Peyer's patch (tissue), 4 donors: ENCODE results near the gene C1RL. TPM values are rescaled to one million over a fixed set of nuclear protein-coding genes. Genes with fewer than 3 reads are reported as not detected.
A peak's percentile ranks its signal among the peaks of the same experiment; 100 is the strongest.

Experiments used
- DNase-seq, 3 donors: peaks; one replicate each; pipeline ENCODE4 v3.0.0-alpha.2; 2017 to 2019
- H3K27ac ChIP-seq, 4 donors: fragments of 200-600 bp; sonication (generic); one replicate each; pipeline ENCODE4 v1.5.1; 2016 to 2019
- H3K27me3 ChIP-seq, 2 donors: fragments of 200-600 bp; sonication (generic); one replicate each; pipeline ENCODE4 v1.5.1; 2019
- H3K36me3 ChIP-seq, 3 donors: fragments of 200-600 bp; sonication (generic); one replicate each; pipeline ENCODE4 v1.5.1; 2016 to 2019
- H3K4me1 ChIP-seq, 4 donors: fragments of 200-600 bp; sonication (generic); one replicate each; pipeline ENCODE4 v1.5.1; 2016 to 2019
- H3K4me3 ChIP-seq, 4 donors: fragments of 200-600 bp; sonication (generic); 1 replicate in 3 of 4; 2 replicates in 1 of 4; pipeline ENCODE4 v1.5.1; 2016 to 2019; ENCODE audit warnings: mild to moderate bottlenecking in 1 of 4
- H3K9me3 ChIP-seq, 4 donors: fragments of 200-600 bp; sonication (generic); one replicate each; pipeline ENCODE4 v1.5.1; 2016 to 2019; ENCODE audit warnings: mild to moderate bottlenecking in 1 of 4
- POLR2A ChIP-seq, 2 donors: fragments of 450-650 bp; IDR thresholded peaks; one replicate each; pipeline ENCODE4 v1.5.1; 2017; ENCODE audit warnings: antibody characterized with exemption in 2 of 2, mild to moderate bottlenecking in 2 of 2, moderate library complexity in 2 of 2
- total RNA-seq, 4 donors: library from RNA; depleted of rRNA; stranded (reverse); fragments of >200 nt; gene quantifications; one replicate each; pipeline ENCODE4 v1.1.0, GENCODE V29; 2016
- TF ChIP-seq, protein P1 (sequence below), 6 experiments: fragments of 450-650 bp in 4 of 6; fragments of 200-600 bp in 2 of 6; sonication (generic) in 1 of 6; IDR thresholded peaks; one replicate each; pipeline ENCODE4 v1.5.1; 2017 to 2019; ENCODE audit warnings: antibody characterized with exemption in 6 of 6, mild to moderate bottlenecking in 3 of 6, moderate library complexity in 1 of 6

The C1RL gene
- total RNA-seq, 4 donors from 2014 or later, result 44.6 to 87.7 (median 51.5) TPM

DNA sequence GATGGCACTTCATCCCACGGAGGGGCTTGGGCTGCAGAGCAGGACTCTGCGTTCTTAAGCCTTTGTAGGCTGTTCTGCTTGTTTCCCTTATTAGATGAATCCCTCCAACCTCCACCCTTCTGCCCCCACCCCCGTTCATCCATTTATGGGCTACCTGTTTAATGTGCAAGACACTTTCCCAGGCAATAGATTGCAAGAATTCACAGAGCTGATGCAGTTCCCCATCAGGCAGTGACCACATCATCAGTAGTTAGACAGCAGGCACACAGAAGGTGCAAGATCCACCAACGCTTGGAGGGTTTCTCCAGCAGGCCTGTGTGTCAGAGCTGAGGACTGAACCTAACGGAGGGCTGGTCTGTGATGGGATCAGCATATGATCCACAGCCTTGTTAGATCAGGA lies 15.5 kb downstream of the C1RL start:
- no peak for TF ChIP-seq POLR2A (IDR thresholded peaks at IDR 0.05)
- TF ChIP-seq, protein P1, sequence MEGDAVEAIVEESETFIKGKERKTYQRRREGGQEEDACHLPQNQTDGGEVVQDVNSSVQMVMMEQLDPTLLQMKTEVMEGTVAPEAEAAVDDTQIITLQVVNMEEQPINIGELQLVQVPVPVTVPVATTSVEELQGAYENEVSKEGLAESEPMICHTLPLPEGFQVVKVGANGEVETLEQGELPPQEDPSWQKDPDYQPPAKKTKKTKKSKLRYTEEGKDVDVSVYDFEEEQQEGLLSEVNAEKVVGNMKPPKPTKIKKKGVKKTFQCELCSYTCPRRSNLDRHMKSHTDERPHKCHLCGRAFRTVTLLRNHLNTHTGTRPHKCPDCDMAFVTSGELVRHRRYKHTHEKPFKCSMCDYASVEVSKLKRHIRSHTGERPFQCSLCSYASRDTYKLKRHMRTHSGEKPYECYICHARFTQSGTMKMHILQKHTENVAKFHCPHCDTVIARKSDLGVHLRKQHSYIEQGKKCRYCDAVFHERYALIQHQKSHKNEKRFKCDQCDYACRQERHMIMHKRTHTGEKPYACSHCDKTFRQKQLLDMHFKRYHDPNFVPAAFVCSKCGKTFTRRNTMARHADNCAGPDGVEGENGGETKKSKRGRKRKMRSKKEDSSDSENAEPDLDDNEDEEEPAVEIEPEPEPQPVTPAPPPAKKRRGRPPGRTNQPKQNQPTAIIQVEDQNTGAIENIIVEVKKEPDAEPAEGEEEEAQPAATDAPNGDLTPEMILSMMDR (IDR thresholded peaks at IDR 0.05), result no peak
- Histone ChIP-seq H3K4me3 (no peak overlapping the region), H3K36me3 (peaks cover 0 to 9% (median 0%) of the 10 kb centered on the region in 3 donors), H3K9me3 (no peaks in the 10 kb centered on the region), H3K27me3 (no peaks in the 10 kb centered on the region), H3K27ac (peak overlapping the region in 1 of 4 donors; percentile 43), H3K4me1 (peaks cover 0 to 5% (median 1%) of the 10 kb centered on the region in 4 donors)
- DNase-seq, result no peak

DNA sequence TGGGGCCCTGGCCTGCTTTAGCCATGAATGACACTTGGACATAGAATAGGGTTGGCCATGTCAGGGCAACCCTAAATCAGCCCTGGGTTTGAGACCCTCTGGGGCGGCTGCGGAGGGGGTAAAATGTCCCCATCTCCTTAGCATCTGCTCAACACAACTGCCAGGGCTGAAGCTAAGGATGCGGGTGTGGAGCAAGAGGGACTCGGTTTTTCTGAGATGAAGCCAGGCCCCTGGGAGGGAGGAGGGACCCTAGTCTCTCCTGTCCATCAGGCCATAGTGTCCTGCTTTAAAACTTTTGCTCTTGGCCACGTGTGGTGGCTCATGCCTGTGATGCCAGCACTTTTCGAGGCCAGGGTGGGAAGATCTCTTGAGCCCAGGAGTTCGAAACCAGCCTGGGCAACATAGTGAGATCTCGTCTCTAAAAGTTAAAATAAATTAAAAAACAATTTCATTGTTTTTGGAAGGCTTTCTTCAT lies 16.0 kb downstream of the C1RL start:
- H3K27me3 ChIP-seq, result no peaks in the 10 kb centered on the region
- H3K36me3 ChIP-seq, result peaks cover 0 to 4% (median 0%) of the 10 kb centered on the region in 3 donors
- no peaks in the 10 kb centered on the region for H3K9me3 ChIP-seq
- H3K27ac ChIP-seq, result peak overlapping the region; percentile 43 to 82 (median 72)
- DNase-seq, result no peak
- TF ChIP-seq, protein P1 (IDR thresholded peaks at IDR 0.05), result no peak
- TF ChIP-seq POLR2A (IDR thresholded peaks at IDR 0.05), result no peak
- H3K4me3 ChIP-seq, result no peak overlapping the region
- H3K4me1 ChIP-seq, result peaks cover 0 to 5% (median 1%) of the 10 kb centered on the region in 4 donors

DNA sequence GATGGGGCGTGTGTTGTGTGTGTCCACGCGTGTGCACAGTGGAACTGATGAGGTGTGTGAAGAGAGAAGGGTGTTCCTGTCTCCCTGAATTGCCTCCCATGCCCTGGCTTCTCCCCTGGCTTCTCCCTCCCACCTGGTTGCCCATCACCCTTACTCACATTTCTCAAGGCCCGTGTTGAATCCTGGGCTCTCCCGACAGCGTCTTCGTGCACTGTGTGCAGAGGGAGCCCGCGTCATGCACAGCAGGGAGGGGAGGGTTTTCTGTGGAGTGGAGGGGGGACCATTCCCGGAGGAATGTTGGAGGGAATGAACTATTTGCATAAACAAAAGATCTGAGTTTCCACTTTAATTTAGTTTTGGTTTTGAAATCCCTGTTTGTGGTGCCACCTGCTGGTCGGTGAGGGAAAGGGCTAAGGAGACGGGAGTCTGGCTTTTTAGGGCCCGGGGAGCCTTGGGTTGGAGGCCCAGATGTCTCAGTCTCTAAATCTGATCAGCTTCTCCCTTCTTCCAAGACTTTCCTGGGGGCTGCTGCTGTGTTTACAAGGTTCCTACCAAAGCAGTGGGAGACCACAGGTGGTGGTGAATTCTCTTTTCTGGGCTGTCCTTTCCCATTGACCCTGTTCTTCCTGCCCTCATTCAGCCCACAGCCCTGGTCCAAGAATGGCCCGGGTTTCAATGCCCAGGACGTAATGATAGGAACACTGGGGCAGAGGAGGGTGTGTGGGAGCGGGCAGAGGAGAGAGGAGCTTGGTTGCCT lies 16.6 kb downstream of the C1RL start, which contains the start of gene C1R:
Gene C1R, minus strand, starts transcription at position 217 of the 757 bp plus-strand sequence. Its CDS starts 57 bp downstream, at position 160.
- H3K36me3 ChIP-seq, result no peaks in the 10 kb centered on the region
- H3K4me3 ChIP-seq, result peak within 1 kb of the TSS; percentile 36 to 50 (median 38)
- peak within 1 kb of the TSS; percentile 43 to 82 (median 72) for H3K27ac ChIP-seq
- peak; percentile 68 to 88 (median 76) for DNase-seq
- H3K4me1 ChIP-seq, result peaks cover 0 to 5% (median 1%) of the 10 kb centered on the region in 4 donors
- no peaks in the 10 kb centered on the region for H3K27me3 ChIP-seq
- H3K9me3 ChIP-seq, result no peaks in the 10 kb centered on the region
- TF ChIP-seq POLR2A (IDR thresholded peaks at IDR 0.05), result peak; percentile 12 to 35
- TF ChIP-seq, protein P1 (IDR thresholded peaks at IDR 0.05), result peak; percentile 60 to 91 (median 84)

DNA sequence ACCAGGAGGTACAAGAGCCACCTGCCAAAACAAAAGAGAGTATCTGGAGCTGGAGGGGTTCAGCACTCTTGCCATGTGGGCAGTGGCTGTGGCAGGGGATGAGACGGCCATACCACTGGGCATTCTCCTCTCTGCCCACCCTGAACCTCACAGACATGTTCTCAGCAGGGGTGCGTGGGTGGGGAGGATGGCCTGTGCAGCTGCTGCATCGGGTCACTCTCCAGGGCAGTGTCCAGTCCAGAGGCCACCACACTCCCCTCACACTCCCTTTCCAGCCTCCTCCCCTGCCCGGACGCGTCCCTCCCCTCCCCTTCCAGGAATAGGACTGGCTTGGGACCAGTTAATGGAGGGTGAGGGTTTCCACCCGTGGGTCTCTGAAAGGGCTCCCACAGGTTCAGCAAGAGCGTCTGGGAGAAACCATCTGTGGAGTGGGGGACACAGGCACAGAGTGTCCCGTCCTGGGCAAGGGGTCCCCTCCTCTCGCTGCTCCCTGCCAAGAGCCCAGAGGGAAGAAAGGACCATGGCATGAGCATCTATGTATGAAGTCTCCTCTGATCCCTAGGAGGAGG lies 17.3 kb downstream of the C1RL start:
- peaks cover 0 to 5% (median 1%) of the 10 kb centered on the region in 4 donors for H3K4me1 ChIP-seq
- no peaks in the 10 kb centered on the region for H3K27me3 ChIP-seq
- peak overlapping the region; percentile 36 to 50 (median 38) for H3K4me3 ChIP-seq
- TF ChIP-seq, protein P1 (IDR thresholded peaks at IDR 0.05), result no peak
- H3K36me3 ChIP-seq, result no peaks in the 10 kb centered on the region
- H3K9me3 ChIP-seq, result no peaks in the 10 kb centered on the region
- peak overlapping the region; percentile 43 to 82 (median 72) for H3K27ac ChIP-seq
- DNase-seq, result no peak

DNA sequence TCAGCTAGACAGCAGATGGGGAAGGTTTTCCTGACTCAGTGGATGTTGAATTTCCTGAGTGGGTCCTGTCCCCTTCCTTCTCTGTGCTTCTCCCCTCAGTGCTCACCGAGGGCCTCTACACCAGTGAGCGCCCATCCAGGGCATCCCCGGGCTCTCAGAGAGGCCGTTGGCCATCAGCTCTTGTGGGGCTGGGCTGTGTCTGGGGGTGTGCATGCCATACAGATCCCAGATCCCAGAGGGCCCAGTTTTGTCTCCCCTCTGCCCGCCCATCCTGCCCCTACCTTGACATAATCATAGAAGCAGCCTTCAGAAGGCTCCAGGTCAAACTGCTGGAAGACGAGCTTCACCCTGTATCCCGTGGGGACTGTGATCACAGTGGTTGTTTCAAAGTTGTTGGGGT lies 17.8 kb downstream of the C1RL start:
- Histone ChIP-seq H3K9me3 (no peaks in the 10 kb centered on the region), H3K27ac (peak overlapping the region; percentile 43 to 82 (median 72)), H3K4me3 (peak overlapping the region; percentile 36 to 50 (median 38)), H3K36me3 (no peaks in the 10 kb centered on the region), H3K27me3 (no peaks in the 10 kb centered on the region), H3K4me1 (peaks cover 0 to 5% (median 1%) of the 10 kb centered on the region in 4 donors)
- no peak for TF ChIP-seq POLR2A (IDR thresholded peaks at IDR 0.05)
- TF ChIP-seq, protein P1 (IDR thresholded peaks at IDR 0.05), result no peak
- DNase-seq, result no peak
